Pancreas (tissue), 10 donors: ENCODE results near the gene RPTOR. TPM values are rescaled to one million over a fixed set of nuclear protein-coding genes. Genes with fewer than 3 reads are reported as not detected.

Experiments used
- ATAC-seq, 4 donors: fragments of 200-7000 bp; cut with Tn5 transposase; one replicate each; pipeline versions ENCODE4 v1.8.0 to v1.9.1; 2020; ENCODE audit warnings: mild to moderate bottlenecking in 4 of 4, moderate library complexity in 4 of 4
- DNase-seq, 6 donors: peaks; one replicate each; pipeline ENCODE4 v3.0.0-alpha.2; 2020
- FAIRE-seq: peaks from 2 replicates; lab custom pipeline; 2012; peaks lifted over from hg19 to GRCh38; lab: Jason Lieb, UNC
- H3K27ac ChIP-seq, 4 donors: fragments of 200-600 bp; sonication (generic); 1 replicate in 3 of 4; 2 replicates in 1 of 4; pipeline versions ENCODE4 v1.5.0 to v1.8.0; 2020
- H3K27me3 ChIP-seq, 4 donors: fragments of 200-600 bp; one replicate each; pipeline ENCODE4 v1.8.0; 2021
- H3K36me3 ChIP-seq, 3 donors: fragments of 200-600 bp; sonication (generic) in 1 of 3; one replicate each; pipeline versions ENCODE4 v1.5.0 to v1.8.0; 2020 to 2021
- H3K4me1 ChIP-seq, 3 donors: fragments of 200-600 bp; one replicate each; pipeline ENCODE4 v1.8.0; 2021
- H3K4me3 ChIP-seq, 4 donors: fragments of 200-600 bp; sonication (generic) in 2 of 4; one replicate each; pipeline versions ENCODE4 v1.5.0 to v1.8.0; 2020 to 2021
- H3K9me3 ChIP-seq, 4 donors: fragments of 200-600 bp; one replicate each; pipeline ENCODE4 v1.8.0; 2021
- WGBS, 2 donors: extraction: QIAGEN DNeasy Blood & Tissue Kit; methylation state at CpG; one replicate each; pipeline ENCODE4 v1.1.7; 2013; 5-methylcytosine and 5-hydroxymethylcytosine counted together
- intact Hi-C, 3 donors: fragments of 100-400 bp; cut with DNase I; formaldehyde crosslinking; loops; one replicate each; pipeline versions ENCODE4 v1.11.1 to v1.14.2; 2022
- polyA plus RNA-seq, 2 donors: library from polyadenylated mRNA; stranded (reverse); fragments of 200-250 nt; gene quantifications; one replicate each; pipeline ENCODE4 v1.2.3, GENCODE V29; 2013
- total RNA-seq, 6 donors: library from RNA; stranded (reverse); fragmentation: NEBNext Ultra II Directional in 4 of 6; extraction: Animal tissue kit (Norgen Biotek cat#: 25700) in 4 of 6; gene quantifications; one replicate each; pipeline versions ENCODE4 v1.2.1 to v1.2.4, GENCODE V29; 2021 to 2023
- TF ChIP-seq, protein P1 (sequence below), 4 donors: fragments of 200-600 bp; sonication (generic) in 3 of 4; IDR thresholded peaks; one replicate each; pipeline versions ENCODE4 v1.5.0 to v1.8.0; 2021; ENCODE audit warnings: antibody characterized with exemption in 4 of 4
- donor health status: healthy with polysubstance abuse.
- donor health status: DM: no; HTN: no; CAD: no; lungs with moderate emphysema.
- donor health status: DM: no; HTN: no; CAD: no.
- donor health status: control.
- donor health status: control.
- donor health status: Bipolar disorder and iron deficiency.
- donor health status: DM: yes; HTN: yes; CAD: no.
- donor health status: DM: no; HTN: no; CAD: no.
- donor health status: DM: no; HTN: no; CAD: no.
- donor health status: DM: yes; HTN: yes; CAD: no.

RPTOR gene
- total and polyA plus RNA-seq, 8 donors = 5.0 to 18.9 (median 13.2) TPM

GRCh38 chr17:80720610-80721577 is 176.3 kb downstream of the RPTOR start:
- peak in 2 of 6 donors; percentile 28 to 38 for DNase-seq
- Histone ChIP-seq H3K27me3 (no peaks in the 10 kb centered on the region), H3K4me3 (no peak overlapping the region), H3K36me3 (no peaks in the 10 kb centered on the region), H3K4me1 (peaks cover 0 to 8% (median 6%) of the 10 kb centered on the region in 3 donors), H3K9me3 (no peaks in the 10 kb centered on the region), H3K27ac (no peak overlapping the region)
- peak; percentile 45 to 71 (median 58) for ATAC-seq
- TF ChIP-seq, protein P1, sequence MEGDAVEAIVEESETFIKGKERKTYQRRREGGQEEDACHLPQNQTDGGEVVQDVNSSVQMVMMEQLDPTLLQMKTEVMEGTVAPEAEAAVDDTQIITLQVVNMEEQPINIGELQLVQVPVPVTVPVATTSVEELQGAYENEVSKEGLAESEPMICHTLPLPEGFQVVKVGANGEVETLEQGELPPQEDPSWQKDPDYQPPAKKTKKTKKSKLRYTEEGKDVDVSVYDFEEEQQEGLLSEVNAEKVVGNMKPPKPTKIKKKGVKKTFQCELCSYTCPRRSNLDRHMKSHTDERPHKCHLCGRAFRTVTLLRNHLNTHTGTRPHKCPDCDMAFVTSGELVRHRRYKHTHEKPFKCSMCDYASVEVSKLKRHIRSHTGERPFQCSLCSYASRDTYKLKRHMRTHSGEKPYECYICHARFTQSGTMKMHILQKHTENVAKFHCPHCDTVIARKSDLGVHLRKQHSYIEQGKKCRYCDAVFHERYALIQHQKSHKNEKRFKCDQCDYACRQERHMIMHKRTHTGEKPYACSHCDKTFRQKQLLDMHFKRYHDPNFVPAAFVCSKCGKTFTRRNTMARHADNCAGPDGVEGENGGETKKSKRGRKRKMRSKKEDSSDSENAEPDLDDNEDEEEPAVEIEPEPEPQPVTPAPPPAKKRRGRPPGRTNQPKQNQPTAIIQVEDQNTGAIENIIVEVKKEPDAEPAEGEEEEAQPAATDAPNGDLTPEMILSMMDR (IDR thresholded peaks at IDR 0.05) = no peak
- intact Hi-C loops = no loop called here
- no peak for FAIRE-seq
- WGBS, 2 donors = 62 to 65% methylated on average over 35 of the region's 35 CpGs

DNA sequence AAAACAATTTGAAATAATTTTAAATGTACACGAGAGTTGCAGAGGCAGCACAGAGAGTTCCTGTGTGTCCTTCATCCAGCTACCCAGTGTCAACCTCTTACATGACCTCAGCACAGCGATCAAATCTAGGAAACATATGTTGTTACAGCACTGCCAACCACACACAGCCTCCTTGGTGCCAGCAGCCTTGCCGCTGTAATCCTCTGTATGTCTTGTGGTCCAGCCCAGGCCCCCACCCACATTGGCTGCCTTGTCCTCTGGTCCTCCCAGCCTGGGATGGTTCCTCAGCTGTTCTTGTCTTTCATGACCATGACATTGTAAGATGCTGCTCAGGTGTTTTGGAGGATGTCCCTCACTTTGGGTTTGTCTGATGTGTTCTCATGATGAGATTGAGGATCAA is 178.0 kb downstream of the RPTOR start:
- FAIRE-seq = no peak
- Histone ChIP-seq H3K4me3 (no peak overlapping the region), H3K4me1 (peaks cover 0 to 8% (median 6%) of the 10 kb centered on the region in 3 donors), H3K9me3 (no peaks in the 10 kb centered on the region), H3K27me3 (no peaks in the 10 kb centered on the region), H3K36me3 (no peaks in the 10 kb centered on the region), H3K27ac (no peak overlapping the region)
- 68 to 85% methylated on average over 3 of the region's 3 CpGs for WGBS, 2 donors
- ATAC-seq = no peak
- peak in 1 of 6 donors; percentile 32 for DNase-seq
- TF ChIP-seq, protein P1 (IDR thresholded peaks at IDR 0.05) = no peak
- intact Hi-C loops = no loop called here

- ATAC-seq (no peak), FAIRE-seq (no peak), DNase-seq (peak in 2 of 6 donors; percentile 39 to 47)
- Histone ChIP-seq H3K27ac (no peak overlapping the region), H3K4me1 (peaks cover 0 to 8% (median 6%) of the 10 kb centered on the region in 3 donors), H3K4me3 (no peak overlapping the region), H3K27me3 (no peaks in the 10 kb centered on the region), H3K9me3 (no peaks in the 10 kb centered on the region), H3K36me3 (no peaks in the 10 kb centered on the region)
- 94 to 95% methylated on average over 16 of the region's 16 CpGs for WGBS, 2 donors
- intact Hi-C loops = no loop called here
- TF ChIP-seq, protein P1 (IDR thresholded peaks at IDR 0.05) = no peak
These were observed 180.2 kb downstream of the RPTOR start for GRCh38 chr17:80724775-80725266.

DNA sequence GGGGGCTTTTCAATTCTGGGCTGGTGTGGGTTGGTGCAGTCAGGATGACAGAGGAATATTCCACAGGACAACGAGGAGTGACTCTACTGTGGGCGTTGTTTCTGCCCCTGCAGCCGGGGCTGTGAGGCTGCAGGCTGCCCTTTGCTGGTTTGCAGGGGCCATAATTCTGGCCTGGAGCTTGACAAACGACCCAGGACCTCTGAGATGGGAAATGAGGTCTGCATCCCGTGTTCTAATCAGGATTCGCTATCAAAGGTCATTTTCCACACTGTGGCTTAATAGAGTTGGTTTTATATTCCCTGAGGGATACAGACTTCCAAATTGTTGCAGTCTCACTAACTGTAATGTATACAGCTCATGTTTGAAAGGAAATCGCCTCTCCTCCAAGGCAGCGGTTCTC is 180.9 kb downstream of the RPTOR start:
- 79 to 81% methylated on average over 8 of the region's 8 CpGs for WGBS, 2 donors
- H3K27ac ChIP-seq = no peak overlapping the region
- TF ChIP-seq, protein P1 (IDR thresholded peaks at IDR 0.05) = no peak

More for the DNA sequence above, 180.9 kb downstream of the RPTOR start:
- DNase-seq = no peak
- Histone ChIP-seq H3K4me1 (peaks cover 0 to 8% (median 6%) of the 10 kb centered on the region in 3 donors), H3K27me3 (no peaks in the 10 kb centered on the region), H3K9me3 (no peaks in the 10 kb centered on the region), H3K4me3 (no peak overlapping the region), H3K36me3 (no peaks in the 10 kb centered on the region)
- ATAC-seq = no peak
- intact Hi-C loops = no loop called here
- FAIRE-seq = no peak
